ENCODE data around the gene WIF1.
A peak's percentile ranks its signal among the peaks of the same experiment; 100 is the strongest.

Gene WIF1

DNA sequence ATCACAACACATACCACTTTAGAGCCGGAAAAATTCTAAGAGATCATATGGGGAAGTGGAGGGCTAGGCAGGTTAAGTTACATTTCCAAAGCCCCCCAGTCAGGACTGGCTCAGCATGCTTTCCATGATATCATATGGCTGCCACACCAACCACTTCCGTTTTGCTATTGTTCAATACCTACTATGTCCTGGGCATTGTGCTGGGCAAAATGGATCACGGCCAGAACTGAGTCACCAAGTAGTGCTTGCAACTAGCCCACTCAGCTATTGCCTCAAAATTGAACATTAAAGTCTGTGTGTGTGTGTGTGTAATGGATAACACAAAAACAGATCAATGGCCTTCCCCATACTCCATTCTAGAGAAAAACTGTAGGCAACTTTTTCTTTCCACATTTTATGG is 22.7 kb downstream of the WIF1 start:
- H3K4me3 ChIP-seq (replicated peaks in 1 of 2; ENCODE audit: low read depth in 2 of 2, low read length in 2 of 2) = no peak overlapping the region
- TF ChIP-seq, protein P1, sequence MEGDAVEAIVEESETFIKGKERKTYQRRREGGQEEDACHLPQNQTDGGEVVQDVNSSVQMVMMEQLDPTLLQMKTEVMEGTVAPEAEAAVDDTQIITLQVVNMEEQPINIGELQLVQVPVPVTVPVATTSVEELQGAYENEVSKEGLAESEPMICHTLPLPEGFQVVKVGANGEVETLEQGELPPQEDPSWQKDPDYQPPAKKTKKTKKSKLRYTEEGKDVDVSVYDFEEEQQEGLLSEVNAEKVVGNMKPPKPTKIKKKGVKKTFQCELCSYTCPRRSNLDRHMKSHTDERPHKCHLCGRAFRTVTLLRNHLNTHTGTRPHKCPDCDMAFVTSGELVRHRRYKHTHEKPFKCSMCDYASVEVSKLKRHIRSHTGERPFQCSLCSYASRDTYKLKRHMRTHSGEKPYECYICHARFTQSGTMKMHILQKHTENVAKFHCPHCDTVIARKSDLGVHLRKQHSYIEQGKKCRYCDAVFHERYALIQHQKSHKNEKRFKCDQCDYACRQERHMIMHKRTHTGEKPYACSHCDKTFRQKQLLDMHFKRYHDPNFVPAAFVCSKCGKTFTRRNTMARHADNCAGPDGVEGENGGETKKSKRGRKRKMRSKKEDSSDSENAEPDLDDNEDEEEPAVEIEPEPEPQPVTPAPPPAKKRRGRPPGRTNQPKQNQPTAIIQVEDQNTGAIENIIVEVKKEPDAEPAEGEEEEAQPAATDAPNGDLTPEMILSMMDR (IDR thresholded peaks at IDR 0.05; ENCODE audit: low read depth, low read length) = no peak
- DNase-seq (ENCODE audit: low read depth in 2 of 2) = peak in 1 of 2 donors; percentile 34

DNA sequence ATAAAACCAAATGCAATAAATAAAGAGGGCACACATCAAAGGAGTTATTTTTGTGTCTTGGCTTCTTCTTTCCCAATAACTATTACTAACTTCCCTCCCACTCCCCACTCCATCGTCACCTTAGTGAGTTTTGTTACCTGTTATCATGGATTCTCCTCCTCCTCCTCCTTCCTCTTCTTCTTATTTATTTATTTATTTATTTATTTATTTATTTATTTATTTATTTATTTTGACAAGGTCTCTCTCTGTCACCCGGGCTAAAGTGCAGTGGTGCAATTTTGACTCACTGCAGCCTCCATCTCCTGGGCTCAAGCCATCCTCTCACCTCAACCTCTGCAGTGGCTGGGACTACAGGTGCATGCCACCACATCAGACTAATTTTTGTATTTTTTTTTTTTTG is 26.4 kb downstream of the WIF1 start:
- DNase-seq (ENCODE audit: low read depth in 2 of 2) = no peak
- TF ChIP-seq, protein P1 (IDR thresholded peaks at IDR 0.05; ENCODE audit: low read depth, low read length) = no peak

DNA sequence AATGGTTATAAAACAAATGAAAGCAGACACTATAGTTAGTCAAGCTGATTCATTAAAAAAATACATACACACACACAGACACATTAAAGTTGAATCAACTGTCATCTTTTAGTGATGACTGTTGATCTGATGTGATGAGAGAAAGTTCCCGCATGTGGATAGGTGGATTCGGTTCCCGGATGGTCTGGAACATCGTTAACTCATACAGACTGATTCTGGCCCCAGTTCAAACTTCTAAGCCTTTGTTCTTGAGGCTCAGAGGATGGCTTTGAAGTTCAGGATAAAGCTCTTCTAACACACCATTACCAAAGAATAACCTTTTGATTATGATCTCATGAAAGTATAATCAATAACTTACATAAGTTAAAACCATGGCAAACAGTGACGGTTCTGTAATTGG is 27.5 kb downstream of the WIF1 start:
- TF ChIP-seq, protein P1 (IDR thresholded peaks at IDR 0.05; ENCODE audit: low read depth, low read length) = no peak
- no peak overlapping the region for H3K4me3 ChIP-seq (replicated peaks in 1 of 2; ENCODE audit: low read depth in 2 of 2, low read length in 2 of 2)
- peak in 1 of 2 donors; percentile 3 for DNase-seq (ENCODE audit: low read depth in 2 of 2)

More for the DNA sequence above, 26.4 kb downstream of the WIF1 start:
- H3K4me3 ChIP-seq (replicated peaks in 1 of 2; ENCODE audit: low read depth in 2 of 2, low read length in 2 of 2) = no peak overlapping the region

DNA sequence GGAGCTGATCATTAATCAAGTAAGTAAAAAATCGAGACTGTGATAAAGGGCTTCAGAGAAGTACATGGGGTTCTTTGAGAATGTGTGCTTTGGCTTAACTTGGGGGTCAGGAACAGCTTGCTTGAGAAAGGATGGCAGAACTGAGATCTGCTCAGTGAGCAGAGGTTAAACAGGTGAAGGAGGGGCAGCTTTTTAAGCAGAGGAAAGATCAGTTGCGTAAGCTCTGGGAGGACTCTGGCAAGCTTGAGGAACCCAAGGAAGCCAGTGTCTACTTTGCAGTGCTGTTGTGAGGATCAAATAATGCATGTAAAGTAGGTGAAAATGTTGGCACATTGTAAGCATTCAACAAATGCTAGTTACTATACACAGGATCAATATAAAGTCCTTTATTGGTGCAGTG is 30.6 kb downstream of the WIF1 start:
- no peak for DNase-seq (ENCODE audit: low read depth in 2 of 2)
- TF ChIP-seq, protein P1 (IDR thresholded peaks at IDR 0.05; ENCODE audit: low read depth, low read length) = no peak
- H3K4me3 ChIP-seq (replicated peaks in 1 of 2; ENCODE audit: low read depth in 2 of 2, low read length in 2 of 2) = no peak overlapping the region

DNA sequence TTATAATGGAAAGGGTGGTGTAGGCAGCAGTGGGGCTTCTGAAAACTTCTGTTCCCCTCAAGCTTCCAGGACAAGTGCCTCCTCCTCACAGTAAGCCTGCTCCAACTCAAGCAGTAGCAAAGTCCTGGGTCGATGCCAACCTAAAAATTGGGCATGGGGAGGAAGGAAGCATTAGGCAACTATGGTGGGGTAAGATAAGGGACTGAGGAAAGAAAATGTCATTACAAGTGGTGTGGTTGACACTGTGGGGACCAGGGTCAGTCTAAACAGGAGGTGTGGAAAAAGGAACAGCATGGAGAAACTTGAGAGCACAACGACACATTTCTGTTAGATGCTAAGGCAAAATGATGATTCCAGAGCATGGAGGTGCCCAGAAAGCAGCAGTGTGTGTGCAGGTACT is 34.9 kb downstream of the WIF1 start:
- no peak overlapping the region for H3K4me3 ChIP-seq (replicated peaks in 1 of 2; ENCODE audit: low read depth in 2 of 2, low read length in 2 of 2)
- DNase-seq (ENCODE audit: low read depth in 2 of 2) = no peak
- TF ChIP-seq, protein P1 (IDR thresholded peaks at IDR 0.05; ENCODE audit: low read depth, low read length) = no peak

DNA sequence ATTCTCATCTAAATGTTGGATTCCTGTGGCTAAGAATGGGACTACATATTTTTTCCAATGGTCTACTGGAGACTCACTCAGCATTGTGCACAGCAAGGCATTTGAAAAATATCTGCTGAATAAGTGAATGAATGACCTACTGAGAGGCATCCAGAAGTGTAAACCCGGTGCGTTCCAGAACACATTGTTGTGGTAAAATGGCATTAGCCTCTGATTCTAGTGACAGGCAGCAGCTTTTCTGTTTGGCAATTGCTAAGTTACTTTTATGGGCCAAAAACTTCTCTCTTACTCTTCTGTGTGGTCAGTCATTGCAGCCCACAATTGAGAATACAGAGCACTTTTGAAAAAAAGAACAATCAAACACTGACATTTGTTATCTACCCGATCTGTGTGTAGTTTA is 36.5 kb downstream of the WIF1 start:
- DNase-seq (ENCODE audit: low read depth in 2 of 2) = no peak
- no peak overlapping the region for H3K4me3 ChIP-seq (replicated peaks in 1 of 2; ENCODE audit: low read depth in 2 of 2, low read length in 2 of 2)
- TF ChIP-seq, protein P1 (IDR thresholded peaks at IDR 0.05; ENCODE audit: low read depth, low read length) = no peak

DNA sequence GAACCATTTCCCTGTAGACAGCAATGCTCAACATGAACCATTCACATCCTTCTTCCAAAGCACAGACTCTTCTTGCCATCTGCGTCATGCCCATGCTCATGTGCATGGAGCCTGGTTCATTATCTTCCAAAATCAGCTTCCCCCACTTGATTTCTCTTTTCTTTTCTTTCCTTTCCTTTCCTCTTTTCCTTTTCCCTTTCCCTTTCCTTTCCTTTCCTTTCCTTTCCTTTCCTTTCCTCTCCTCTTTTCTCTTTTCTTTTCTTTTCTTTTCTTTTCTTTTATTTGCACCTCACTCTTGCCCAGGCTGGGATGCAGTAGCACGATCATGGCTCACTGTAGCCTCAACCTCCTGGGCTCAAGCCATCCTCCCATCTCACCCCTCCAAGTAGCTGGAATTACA is 37.5 kb downstream of the WIF1 start:
- DNase-seq (ENCODE audit: low read depth in 2 of 2) = no peak
- TF ChIP-seq, protein P1 (IDR thresholded peaks at IDR 0.05; ENCODE audit: low read depth, low read length) = no peak
- H3K4me3 ChIP-seq (replicated peaks in 1 of 2; ENCODE audit: low read depth in 2 of 2, low read length in 2 of 2) = no peak overlapping the region

Data from cardiac fibroblast (primary cell).